NB4 (cell line): ENCODE results near the gene FABP1.

Experiments used
- DNase-seq: peaks from one replicate; pipeline ENCODE4 v3.0.0; 2010; ENCODE audit warnings: low read depth
- H3K4me3 ChIP-seq: one replicate; pipeline ENCODE4 v1.5.1; 2011; ENCODE audit warnings: mild to moderate bottlenecking, low read depth, low read length, moderate library complexity
- CTCF ChIP-seq: IDR thresholded peaks from one replicate; pipeline ENCODE4 v1.5.1; 2012; ENCODE audit warnings: low read depth, low read length
- MAX ChIP-seq: IDR thresholded peaks from 2 replicates; pipeline ENCODE4 v1.6.1; 2011; ENCODE audit warnings: low read depth, low read length
- MYC ChIP-seq: IDR thresholded peaks from 2 replicates; pipeline ENCODE4 v1.6.1; 2011; ENCODE audit warnings: low read depth, low read length
- POLR2A ChIP-seq: IDR thresholded peaks from 2 replicates; pipeline ENCODE4 v1.6.1; 2011; ENCODE audit warnings: mild to moderate bottlenecking; ENCODE audit not compliant: insufficient read length; ENCODE audit errors: extremely low read depth

The FABP1 gene

GRCh38 chr2:88115825-88116518 lies 11.9 kb downstream of the FABP1 start:
- H3K4me3 ChIP-seq: no peak overlapping the region
- no peak for DNase-seq
- TF ChIP-seq MAX: no peak
- no peak for TF ChIP-seq POLR2A
- no peak for TF ChIP-seq MYC
- TF ChIP-seq CTCF: no peak

GRCh38 chr2:88114889-88115288 lies 13.0 kb downstream of the FABP1 start:
- no peak overlapping the region for H3K4me3 ChIP-seq
- DNase-seq: no peak
- TF ChIP-seq CTCF (no peak), POLR2A (no peak), MYC (no peak), MAX (no peak)

GRCh38 chr2:88113069-88113468 lies 14.8 kb downstream of the FABP1 start:
- TF ChIP-seq MAX (no peak), POLR2A (no peak), MYC (no peak), CTCF (no peak)
- H3K4me3 ChIP-seq: no peak overlapping the region
- no peak for DNase-seq

- no peak overlapping the region for H3K4me3 ChIP-seq
- no peak for DNase-seq
- TF ChIP-seq MAX (no peak), MYC (no peak), CTCF (no peak), POLR2A (no peak)
Observed at GRCh38 chr2:88110830-88111229, 17.0 kb downstream of the FABP1 start.

GRCh38 chr2:88108796-88109195 lies 19.1 kb downstream of the FABP1 start:
- no peak for DNase-seq
- TF ChIP-seq MYC (no peak), MAX (no peak), POLR2A (no peak), CTCF (no peak)
- H3K4me3 ChIP-seq: no peak overlapping the region

- DNase-seq: no peak
- no peak for TF ChIP-seq MAX
- no peak overlapping the region for H3K4me3 ChIP-seq
Observed at GRCh38 chr2:88100489-88100858, 27.4 kb downstream of the FABP1 start.
